Astrocyte of the cerebellum (primary cell): ENCODE measurements around the gene MRPS10.

Source experiments
- DNase-seq: peaks from one replicate; pipeline ENCODE4 v3.0.0-alpha.2; 2011; ENCODE audit warnings: low read depth
- H3K4me3 ChIP-seq: 2 replicates; pipeline ENCODE4 v1.5.1; 2011; ENCODE audit warnings: mild to moderate bottlenecking, low read depth, low read length, moderate library complexity
- CTCF ChIP-seq: IDR thresholded peaks from 2 replicates; pipeline ENCODE4 v1.5.1; 2012; ENCODE audit warnings: low read length, low read depth, moderate library complexity, mild to moderate bottlenecking; ENCODE audit errors: missing control alignments
- in situ Hi-C: cut with HindIII; loops from 2 replicates; pipeline ENCODE4 v1.10.0; 2017; ENCODE audit warnings: low sequenced_read_pairs

Gene MRPS10

GRCh38 chr6:42232035-42232434 is 14.4 kb upstream of the MRPS10 start:
- no peak for TF ChIP-seq CTCF
- no peak for DNase-seq
- in situ Hi-C loops: no loop called here
- H3K4me3 ChIP-seq: no peak overlapping the region

- no peak for DNase-seq
- no peak overlapping the region for H3K4me3 ChIP-seq
- in situ Hi-C loops: no loop called here
- TF ChIP-seq CTCF: peak; percentile 53
Observed at GRCh38 chr6:42230345-42231321, 13.0 kb upstream of the MRPS10 start.

- no peak for TF ChIP-seq CTCF
- H3K4me3 ChIP-seq: no peak overlapping the region
- in situ Hi-C loops: no loop called here
- no peak for DNase-seq
Observed at GRCh38 chr6:42229506-42230119, 12.0 kb upstream of the MRPS10 start.

GRCh38 chr6:42228305-42228704 is 10.6 kb upstream of the MRPS10 start:
- no peak for TF ChIP-seq CTCF
- no peak for DNase-seq
- in situ Hi-C loops: no loop called here
- H3K4me3 ChIP-seq: no peak overlapping the region

GRCh38 chr6:42227173-42227850 is 9.7 kb upstream of the MRPS10 start:
- TF ChIP-seq CTCF: no peak
- DNase-seq: no peak
- no peak overlapping the region for H3K4me3 ChIP-seq
- in situ Hi-C loops: no loop called here

GRCh38 chr6:42226645-42227143 is 9.0 kb upstream of the MRPS10 start:
- no peak for DNase-seq
- H3K4me3 ChIP-seq: no peak overlapping the region

More at GRCh38 chr6:42226645-42227143, 9.0 kb upstream of the MRPS10 start:
- TF ChIP-seq CTCF: no peak
- in situ Hi-C loops: no loop called here
